OCI-LY1 (cell line): ENCODE results near the gene CCBE1.

ENCODE experiments used
- H2AFZ ChIP-seq: fragments of 200-600 bp; sonication (generic), shearing (Covaris generic); 2 replicates; pipeline ENCODE4 v1.6.0; 2014; ENCODE audit warnings: antibody characterized with exemption, mild to moderate bottlenecking, low read length
- H3F3A ChIP-seq: fragments of 200-600 bp; sonication (generic), shearing (Covaris generic); 2 replicates; pipeline ENCODE4 v1.6.0; 2014; ENCODE audit warnings: mild to moderate bottlenecking, antibody characterized with exemption, low read length, moderate library complexity; ENCODE audit not compliant: insufficient read depth
- H3K27ac ChIP-seq: fragments of 200-600 bp; sonication (generic); 2 replicates; pipeline ENCODE4 v1.5.1; 2014; ENCODE audit warnings: low read length, mixed run types, mild to moderate bottlenecking, low read depth; ENCODE audit not compliant: poor library complexity, severe bottlenecking
- H3K27me3 ChIP-seq: fragments of 200-600 bp; sonication (generic); 2 replicates; pipeline ENCODE4 v1.6.0; 2014; ENCODE audit warnings: antibody characterized with exemption, mild to moderate bottlenecking, low read length, moderate library complexity; ENCODE audit not compliant: insufficient read depth
- H3K36me3 ChIP-seq: fragments of 200-600 bp; sonication (generic); 2 replicates; pipeline ENCODE4 v1.6.1; 2014; ENCODE audit warnings: mild to moderate bottlenecking, antibody characterized with exemption, low read length, moderate library complexity, mixed read lengths; ENCODE audit not compliant: insufficient read depth
- H3K4me1 ChIP-seq: fragments of 200-600 bp; sonication (generic); 2 replicates; pipeline ENCODE4 v1.5.1; 2014; ENCODE audit warnings: mild to moderate bottlenecking, low read length, moderate library complexity; ENCODE audit not compliant: insufficient read depth, severe bottlenecking
- H3K4me2 ChIP-seq: fragments of 200-600 bp; sonication (generic), shearing (Covaris generic); 2 replicates; pipeline ENCODE4 v1.6.1; 2014; ENCODE audit warnings: low read length
- H3K4me3 ChIP-seq: fragments of 200-600 bp; sonication (generic); 2 replicates; pipeline ENCODE4 v1.5.1; 2014; ENCODE audit warnings: low read length, low read depth, mild to moderate bottlenecking, mixed read lengths; ENCODE audit not compliant: poor library complexity, severe bottlenecking
- H3K79me2 ChIP-seq: fragments of 200-600 bp; shearing (Covaris generic); 2 replicates; pipeline ENCODE4 v1.6.1; 2016; ENCODE audit warnings: mixed run types, low read length, mixed read lengths; ENCODE audit not compliant: insufficient read depth
- H3K9ac ChIP-seq: fragments of 200-600 bp; sonication (generic), shearing (Covaris generic); 2 replicates; pipeline ENCODE4 v1.6.1; 2014; ENCODE audit warnings: mild to moderate bottlenecking, low read length, mixed read lengths
- H3K9me2 ChIP-seq: fragments of 200-600 bp; sonication (generic), shearing (Covaris generic); 2 replicates; pipeline ENCODE4 v1.6.1; 2014; ENCODE audit warnings: low read depth, mild to moderate bottlenecking, low read length, mixed read lengths
- H3K9me3 ChIP-seq: fragments of 200-600 bp; shearing (Covaris generic); 2 replicates; pipeline ENCODE4 v1.6.1; 2014; ENCODE audit warnings: low read length, mixed read lengths
- H4K20me1 ChIP-seq: fragments of 200-600 bp; sonication (generic), shearing (Covaris generic); 2 replicates; pipeline ENCODE4 v1.6.0; 2016; ENCODE audit warnings: mild to moderate bottlenecking, low read length; ENCODE audit not compliant: insufficient read depth
- CTCF ChIP-seq: fragments of 200-600 bp; sonication (generic), shearing (Covaris generic); IDR thresholded peaks from 2 replicates; pipeline ENCODE4 v1.5.1; 2017; ENCODE audit warnings: mild to moderate bottlenecking, antibody characterized with exemption, low read length, moderate library complexity, mixed read lengths
- EZH2 ChIP-seq: fragments of 200-600 bp; sonication (generic), shearing (Covaris generic); IDR thresholded peaks from 2 replicates; pipeline ENCODE4 v1.8.0; 2017; ENCODE audit warnings: borderline replicate concordance, mixed run types, mild to moderate bottlenecking, antibody characterized with exemption, low read length, moderate library complexity, mixed read lengths

Gene CCBE1

DNA sequence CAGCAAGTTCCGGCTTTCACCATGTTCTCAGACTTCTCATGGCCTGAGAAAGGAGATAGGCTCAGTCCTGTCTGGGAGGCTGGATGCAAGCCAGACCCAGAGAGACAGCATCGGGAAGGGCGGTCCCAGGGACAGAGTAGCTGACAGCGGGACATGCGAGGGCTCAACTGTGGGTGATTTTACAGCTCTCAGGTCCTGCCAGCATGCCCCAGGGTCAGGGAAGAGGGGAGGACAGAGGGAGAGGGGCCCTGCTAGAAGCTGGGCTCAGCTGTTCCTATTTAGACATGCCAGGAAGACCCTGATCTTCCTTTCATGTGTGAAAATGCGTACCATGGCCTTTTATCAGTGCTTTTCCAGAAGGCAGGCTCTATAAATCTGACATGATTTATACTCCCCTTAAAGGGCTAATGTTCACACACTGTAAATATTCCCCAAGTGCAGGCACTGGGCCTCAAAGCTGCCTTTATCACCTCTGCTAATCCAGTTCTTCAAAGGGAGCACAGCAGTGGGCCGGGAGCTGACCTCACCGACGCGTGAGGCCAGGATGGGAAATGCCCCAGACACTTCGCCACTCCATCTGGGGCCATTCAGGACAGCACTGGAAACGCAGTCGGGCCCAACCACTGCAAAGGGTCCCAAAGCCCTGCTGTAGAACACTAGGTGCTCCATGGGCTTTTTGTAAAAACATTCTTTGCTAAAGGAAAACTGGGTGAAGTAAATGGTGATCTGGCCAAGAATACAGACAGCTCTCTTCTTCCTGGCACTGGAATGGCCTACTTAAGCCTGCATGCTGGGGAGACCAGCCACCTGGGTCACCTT, 242.1 kb downstream of the CCBE1 start:
- no peaks in the 10 kb centered on the region for H3K4me1 ChIP-seq
- H3K9me2 ChIP-seq = no peaks in the 10 kb centered on the region
- H3K79me2 ChIP-seq = no peaks in the 10 kb centered on the region
- H3K4me2 ChIP-seq = no peak overlapping the region
- no peak overlapping the region for H3K27ac ChIP-seq
- H2AFZ ChIP-seq = no peak overlapping the region
- no peaks in the 10 kb centered on the region for H3K9me3 ChIP-seq
- H3F3A ChIP-seq = no peaks in the 10 kb centered on the region
- no peak overlapping the region for H3K4me3 ChIP-seq
- H3K36me3 ChIP-seq = no peaks in the 10 kb centered on the region
- H3K9ac ChIP-seq = no peak overlapping the region
- TF ChIP-seq CTCF = no peak
- TF ChIP-seq EZH2 = no peak
- H4K20me1 ChIP-seq = no peaks in the 10 kb centered on the region
- H3K27me3 ChIP-seq = no peaks in the 10 kb centered on the region

- no peaks in the 10 kb centered on the region for H3F3A ChIP-seq
- no peaks in the 10 kb centered on the region for H3K79me2 ChIP-seq
- H3K4me1 ChIP-seq = no peaks in the 10 kb centered on the region
- H3K9ac ChIP-seq = no peak overlapping the region
- H4K20me1 ChIP-seq = no peaks in the 10 kb centered on the region
- H3K27ac ChIP-seq = no peak overlapping the region
- no peak overlapping the region for H3K4me2 ChIP-seq
- no peaks in the 10 kb centered on the region for H3K36me3 ChIP-seq
- no peak overlapping the region for H3K4me3 ChIP-seq
- no peaks in the 10 kb centered on the region for H3K9me2 ChIP-seq
- no peaks in the 10 kb centered on the region for H3K27me3 ChIP-seq
- H2AFZ ChIP-seq = no peak overlapping the region
- H3K9me3 ChIP-seq = no peaks in the 10 kb centered on the region
- TF ChIP-seq EZH2 (no peak), CTCF (no peak)
These were observed 243.7 kb downstream of the CCBE1 start for GRCh38 chr18:59453468-59453961.

GRCh38 chr18:59451963-59452362, 245.3 kb downstream of the CCBE1 start:
- Histone ChIP-seq H3K9ac (no peak overlapping the region), H3K36me3 (no peaks in the 10 kb centered on the region), H2AFZ (no peak overlapping the region), H3K4me1 (no peaks in the 10 kb centered on the region), H3K9me2 (no peaks in the 10 kb centered on the region), H3K79me2 (no peaks in the 10 kb centered on the region), H3K27ac (no peak overlapping the region), H3K27me3 (no peaks in the 10 kb centered on the region), H3F3A (no peaks in the 10 kb centered on the region), H3K4me3 (no peak overlapping the region), H3K4me2 (no peak overlapping the region), H3K9me3 (no peaks in the 10 kb centered on the region), H4K20me1 (no peaks in the 10 kb centered on the region)
- TF ChIP-seq CTCF (no peak), EZH2 (no peak)
